Upper lobe of left lung (tissue), 4 donors: ENCODE results near the gene DYRK3.

Experiments used
- EP300 ChIP-seq, 4 donors: sonication (generic); formaldehyde crosslinking; IDR thresholded peaks; one replicate each; pipeline ENCODE4 v1.5.1; 2017; ENCODE audit warnings: antibody characterized with exemption in 4 of 4, control low read depth in 2 of 4
- POLR2A ChIP-seq, 4 donors: fragments of 450-650 bp; IDR thresholded peaks; one replicate each; pipeline ENCODE4 v1.5.1; 2016 to 2017; ENCODE audit warnings: antibody characterized with exemption in 4 of 4, mild to moderate bottlenecking in 2 of 4
- POLR2AphosphoS5 ChIP-seq, 2 donors: sonication (generic); formaldehyde crosslinking; IDR thresholded peaks; one replicate each; pipeline ENCODE4 v1.5.1; 2017; ENCODE audit warnings: antibody characterized with exemption in 2 of 2
- TF ChIP-seq, protein P1 (sequence below), 6 experiments: fragments of 450-650 bp in 4 of 6; fragments of 200-600 bp in 2 of 6; sonication (generic) in 2 of 6; IDR thresholded peaks; one replicate each; pipeline ENCODE4 v1.5.1; 2016 to 2019; ENCODE audit warnings: antibody characterized with exemption in 6 of 6

DNA sequence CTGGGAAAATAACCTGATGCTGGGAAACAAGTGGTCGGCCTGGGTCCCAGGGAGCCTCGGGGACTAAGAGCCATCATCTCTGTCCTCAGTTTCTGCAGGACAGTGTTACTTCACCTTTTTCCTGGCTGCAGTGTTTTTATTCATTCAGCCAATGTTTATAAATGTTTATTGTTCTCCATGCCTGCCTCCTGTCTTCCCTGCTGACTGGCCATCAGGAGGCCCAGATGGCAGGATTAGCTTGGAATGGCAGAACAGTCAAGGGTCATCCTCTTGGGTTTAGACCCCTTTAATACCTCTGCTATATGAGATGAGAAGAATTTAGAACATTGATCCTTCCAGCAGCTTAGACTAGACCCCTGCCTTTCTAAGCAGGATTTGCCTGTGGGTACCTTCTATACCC, 62.7 kb downstream of the DYRK3 start:
- TF ChIP-seq, protein P1, sequence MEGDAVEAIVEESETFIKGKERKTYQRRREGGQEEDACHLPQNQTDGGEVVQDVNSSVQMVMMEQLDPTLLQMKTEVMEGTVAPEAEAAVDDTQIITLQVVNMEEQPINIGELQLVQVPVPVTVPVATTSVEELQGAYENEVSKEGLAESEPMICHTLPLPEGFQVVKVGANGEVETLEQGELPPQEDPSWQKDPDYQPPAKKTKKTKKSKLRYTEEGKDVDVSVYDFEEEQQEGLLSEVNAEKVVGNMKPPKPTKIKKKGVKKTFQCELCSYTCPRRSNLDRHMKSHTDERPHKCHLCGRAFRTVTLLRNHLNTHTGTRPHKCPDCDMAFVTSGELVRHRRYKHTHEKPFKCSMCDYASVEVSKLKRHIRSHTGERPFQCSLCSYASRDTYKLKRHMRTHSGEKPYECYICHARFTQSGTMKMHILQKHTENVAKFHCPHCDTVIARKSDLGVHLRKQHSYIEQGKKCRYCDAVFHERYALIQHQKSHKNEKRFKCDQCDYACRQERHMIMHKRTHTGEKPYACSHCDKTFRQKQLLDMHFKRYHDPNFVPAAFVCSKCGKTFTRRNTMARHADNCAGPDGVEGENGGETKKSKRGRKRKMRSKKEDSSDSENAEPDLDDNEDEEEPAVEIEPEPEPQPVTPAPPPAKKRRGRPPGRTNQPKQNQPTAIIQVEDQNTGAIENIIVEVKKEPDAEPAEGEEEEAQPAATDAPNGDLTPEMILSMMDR (IDR thresholded peaks at IDR 0.05), result no peak
- TF ChIP-seq POLR2A (IDR thresholded peaks at IDR 0.05) (no peak), POLR2AphosphoS5 (IDR thresholded peaks at IDR 0.05) (no peak), EP300 (IDR thresholded peaks at IDR 0.05) (no peak)
